Body of pancreas (tissue), 4 donors: ENCODE results near the gene MLXIP.

Experiments
- CTCF ChIP-seq, 7 experiments: fragments of 450-650 bp in 4 of 7; fragments of 200-600 bp in 3 of 7; sonication (generic) in 3 of 7; IDR thresholded peaks; one replicate each; pipeline ENCODE4 v1.5.1; 2016 to 2019; ENCODE audit warnings: antibody characterized with exemption in 7 of 7
- POLR2A ChIP-seq, 3 donors: fragments of 450-650 bp; IDR thresholded peaks; one replicate each; pipeline ENCODE4 v1.6.1; 2016; ENCODE audit warnings: antibody characterized with exemption in 3 of 3, mild to moderate bottlenecking in 2 of 3

GRCh38 chr12:122040579-122041386, 37.8 kb upstream of the MLXIP start:
- TF ChIP-seq CTCF (IDR thresholded peaks at IDR 0.05) = no peak
- TF ChIP-seq POLR2A (IDR thresholded peaks at IDR 0.05) = no peak
